ENCODE data around the gene SLIRP. TPM values are rescaled to one million over a fixed set of nuclear protein-coding genes. Genes with fewer than 3 reads are reported as not detected.
"Not testable (repeated sequence)": the region's sequence is repeated elsewhere in the genome, so short reads cannot be mapped to it uniquely, and the experiment has no call there.

Gene SLIRP
- total RNA-seq, 1 donor from 2014 or later, result 72.8 TPM

DNA sequence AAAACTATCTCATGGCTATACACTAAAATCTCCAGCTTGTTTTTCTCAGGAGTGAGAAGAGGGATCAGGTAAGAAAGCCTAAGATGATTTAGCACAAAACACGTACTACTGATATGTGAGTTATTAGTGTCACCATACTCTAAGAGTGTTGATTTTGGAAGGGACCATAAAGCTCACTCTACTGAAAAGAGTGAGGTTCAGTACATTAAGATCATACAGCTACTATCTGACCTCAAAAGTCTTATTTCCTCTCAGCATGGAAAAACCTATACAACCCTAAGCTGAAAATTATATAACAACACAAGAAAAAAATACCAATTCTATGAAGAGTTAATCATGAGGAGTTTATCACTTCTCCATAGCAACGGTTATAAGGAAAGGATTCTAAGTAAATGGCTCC is 33.5 kb downstream of the SLIRP start:
- intact Hi-C loops (cut with micrococcal nuclease), result no loop called here

DNA sequence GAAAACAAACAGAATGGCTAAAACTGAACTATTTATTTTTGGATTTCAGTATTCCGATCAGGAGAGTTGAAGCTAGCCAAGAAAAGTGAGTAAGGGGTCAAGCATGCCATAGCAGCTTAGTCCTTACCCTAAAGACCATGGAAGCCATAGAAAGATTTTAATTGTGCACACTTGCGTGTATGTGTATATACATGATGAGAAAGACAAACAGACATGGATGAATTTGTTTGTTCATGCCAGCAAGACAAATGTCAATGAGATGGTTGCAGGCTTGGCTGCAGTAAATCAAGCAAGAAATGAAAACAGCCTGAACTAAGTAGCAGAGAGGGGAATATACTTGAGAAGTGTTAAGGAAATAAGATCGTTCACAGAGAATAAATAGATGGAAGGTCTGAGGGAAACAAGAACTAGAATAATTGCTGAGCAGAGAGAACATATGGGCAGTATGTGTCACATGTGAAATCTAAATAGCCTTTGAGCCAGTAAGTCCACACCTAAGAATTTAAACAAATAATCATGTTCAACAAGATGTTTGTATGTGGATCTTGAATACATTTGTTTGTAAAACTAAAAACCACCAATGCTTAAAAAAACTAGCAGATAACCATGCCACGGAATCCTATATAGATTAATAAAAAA is 38.3 kb downstream of the SLIRP start:
- intact Hi-C loops (cut with micrococcal nuclease), result no loop called here

DNA sequence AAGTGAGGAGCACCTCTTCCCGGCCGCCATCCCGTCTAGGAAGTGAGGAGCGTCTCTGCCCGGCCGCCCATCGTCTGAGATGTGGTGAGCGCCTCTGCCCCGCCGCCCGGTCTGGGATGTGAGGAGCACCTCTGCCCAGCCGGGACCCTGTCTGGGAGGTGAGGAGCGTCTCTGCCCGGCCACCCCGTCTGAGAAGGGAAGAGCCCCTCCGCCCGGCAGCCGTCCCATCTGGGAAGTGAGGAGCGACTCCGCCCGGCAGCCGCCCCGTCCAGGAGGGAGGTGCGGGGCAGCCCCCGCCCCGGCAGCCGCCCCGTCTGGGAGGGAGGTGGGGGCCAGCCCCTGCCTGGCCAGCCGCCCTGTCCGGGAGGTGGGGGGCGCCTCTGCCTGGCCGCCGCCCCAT is 39.5 kb downstream of the SLIRP start:
- intact Hi-C loops (cut with micrococcal nuclease), result not testable (repeated sequence)

DNA sequence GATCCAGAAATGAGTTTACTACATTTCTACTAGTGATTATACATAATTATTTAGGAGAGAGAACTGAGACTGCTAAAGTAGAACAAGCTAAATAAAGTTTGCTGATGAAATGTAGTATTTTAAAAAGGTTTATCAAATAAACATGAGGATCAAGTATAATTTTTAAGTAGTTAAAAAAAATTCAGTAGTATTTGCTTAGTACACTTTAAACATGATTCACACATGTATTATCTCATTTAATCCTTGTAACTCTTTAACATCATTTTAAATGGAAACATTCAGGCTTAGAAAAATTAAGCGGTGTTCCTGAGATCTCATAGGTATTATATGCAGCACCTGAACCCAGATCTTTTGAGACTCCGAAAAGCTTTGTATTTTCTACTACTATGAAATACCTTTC is 44.4 kb downstream of the SLIRP start:
- intact Hi-C loops (cut with micrococcal nuclease), result no loop called here

DNA sequence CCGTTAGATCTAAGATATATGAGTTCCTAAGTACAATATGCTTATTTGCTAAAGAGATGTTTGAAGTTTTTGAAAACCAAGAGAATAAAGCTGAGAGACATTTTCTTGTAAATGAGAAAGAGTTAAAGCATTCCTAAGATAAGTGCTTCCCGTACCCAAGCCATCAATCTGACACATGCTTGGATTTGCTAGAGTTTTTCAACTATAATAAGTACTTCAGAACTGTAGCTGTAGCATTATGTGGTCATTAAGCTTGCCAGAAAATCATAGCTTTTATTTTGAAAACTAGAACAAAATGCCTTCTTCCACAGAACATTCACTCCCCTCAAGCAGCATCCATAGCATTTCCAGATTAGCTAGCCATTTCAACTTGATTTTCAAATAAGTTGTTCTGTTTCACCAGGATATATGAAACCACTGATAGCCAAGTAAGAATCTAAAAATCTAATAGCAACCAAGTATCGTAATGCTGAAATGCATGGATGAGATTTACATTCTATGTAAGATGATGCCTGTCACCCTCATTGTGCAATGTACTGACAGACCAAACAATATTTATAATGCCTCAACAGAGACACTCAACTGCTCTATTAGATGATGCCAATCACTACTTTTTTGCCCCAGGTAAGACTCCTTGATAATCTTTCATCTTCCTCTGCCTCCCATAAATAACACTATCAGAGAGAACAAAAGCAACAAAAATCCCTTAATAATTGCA is 45.1 kb downstream of the SLIRP start:
- intact Hi-C loops (cut with micrococcal nuclease), result no loop called here

DNA sequence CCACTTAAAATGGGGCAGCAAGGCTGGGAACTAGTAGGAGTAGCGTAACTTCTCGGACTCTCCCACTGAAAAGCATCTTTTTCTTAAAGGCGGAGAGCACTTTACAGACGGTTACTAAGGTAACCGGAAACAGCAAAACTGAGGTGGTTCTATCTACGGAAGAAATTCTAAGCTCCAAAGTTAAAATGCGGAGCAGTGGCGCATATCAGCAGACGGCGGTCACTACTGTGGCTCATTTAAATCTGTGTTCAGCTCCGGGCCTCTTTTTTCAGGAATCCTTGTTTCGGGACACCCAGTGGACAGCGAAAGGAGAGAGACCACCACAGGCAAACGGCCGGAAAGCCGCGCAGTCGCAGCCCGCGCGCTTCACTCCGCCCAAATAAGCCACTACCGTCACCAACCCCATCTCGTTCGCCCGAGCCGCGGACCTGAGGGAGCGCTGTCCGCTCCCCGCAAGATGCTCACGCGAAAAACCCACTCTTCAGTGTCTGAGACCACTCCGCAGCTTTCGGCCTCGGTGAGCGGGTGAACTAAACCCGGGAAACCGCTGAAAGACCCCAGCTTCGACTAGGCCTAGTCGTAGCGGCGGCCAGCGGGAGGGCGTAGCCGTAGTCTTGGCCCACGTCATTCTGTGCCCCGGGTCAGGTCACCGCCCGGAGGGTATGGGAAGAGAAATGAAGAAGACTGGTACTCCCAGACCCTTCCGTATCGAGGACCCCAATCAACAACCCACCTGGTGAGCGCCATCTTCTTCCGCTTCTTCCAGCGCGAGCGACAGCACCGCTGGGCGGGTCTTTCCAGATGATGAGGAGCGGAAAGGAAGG is 52.7 kb downstream of the SLIRP start, which contains the start of gene SNW1:
Gene SNW1 (minus strand): TSS at position 776 of the 824 bp plus-strand sequence. CDS start 29 bp downstream, at position 747.
- intact Hi-C loops (cut with micrococcal nuclease), result loop anchor here (1.0 to 5.0 kb wide), 8 partner anchors 40 to 1608 kb away; partner anchors contain the start of genes ADCK1, ALKBH1, GPATCH2L and GSTZ1

DNA sequence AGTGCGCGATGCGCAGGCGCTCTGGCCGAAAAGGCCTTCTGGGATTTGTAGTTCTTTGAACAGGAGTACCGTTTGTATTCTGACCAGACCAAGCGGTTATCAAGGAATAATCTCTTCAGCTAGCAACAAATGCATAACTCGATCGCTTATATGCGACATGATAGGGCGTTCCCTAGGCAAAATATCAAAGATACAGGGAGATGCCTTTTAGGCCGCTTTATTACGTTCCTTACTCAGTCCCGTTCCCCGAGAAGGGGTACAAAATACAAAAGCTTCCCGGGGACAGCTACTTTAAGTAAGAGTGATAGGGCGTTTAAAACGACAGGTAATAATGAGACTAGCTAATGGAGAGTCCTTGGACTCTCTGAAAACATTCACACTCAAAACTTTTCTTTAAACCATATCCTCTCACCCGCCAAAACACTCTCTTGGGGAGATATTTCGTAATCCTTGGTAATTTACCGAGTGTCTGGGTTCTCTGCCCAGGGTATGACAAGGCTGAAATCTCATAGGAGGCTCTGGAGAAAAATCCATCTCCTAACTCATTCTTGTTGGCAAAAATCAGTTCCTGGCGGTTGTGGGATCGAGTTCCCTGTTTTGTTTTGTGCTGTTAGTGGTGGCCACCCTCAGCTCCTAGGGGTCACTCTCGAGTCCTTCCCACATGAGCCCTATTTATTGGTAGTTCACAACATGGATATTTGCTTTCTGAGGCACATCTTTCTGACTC is 53.5 kb downstream of the SLIRP start:
- intact Hi-C loops (cut with micrococcal nuclease), result loop anchor here (1.0 to 5.0 kb wide), 8 partner anchors 39 to 1609 kb away; partner anchors contain the start of genes ADCK1, ALKBH1, GPATCH2L and GSTZ1

DNA sequence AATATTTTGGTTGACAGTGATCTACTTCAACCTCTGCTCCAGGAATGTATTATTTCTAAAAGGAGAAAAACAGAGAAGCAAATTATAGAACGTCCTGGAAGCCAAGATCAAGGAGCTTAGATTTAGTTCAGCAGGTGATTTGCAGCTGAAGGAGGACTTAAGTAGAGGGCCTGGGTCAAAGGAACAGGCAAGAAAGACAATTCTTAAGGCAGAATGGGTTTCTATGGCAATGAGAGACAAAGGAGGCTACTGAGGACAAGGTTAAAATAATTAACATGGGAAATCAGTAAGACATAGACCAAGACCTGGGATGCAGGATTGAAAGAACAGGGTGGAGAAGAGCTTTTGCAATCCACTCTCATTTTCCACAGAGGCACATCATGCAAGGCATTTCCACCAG is 55.4 kb downstream of the SLIRP start:
- intact Hi-C loops (cut with micrococcal nuclease), result loop anchor here (5.0 kb wide), 1 partner anchor 1611 kb away; the partner anchor contains the start of gene GPATCH2L

DNA sequence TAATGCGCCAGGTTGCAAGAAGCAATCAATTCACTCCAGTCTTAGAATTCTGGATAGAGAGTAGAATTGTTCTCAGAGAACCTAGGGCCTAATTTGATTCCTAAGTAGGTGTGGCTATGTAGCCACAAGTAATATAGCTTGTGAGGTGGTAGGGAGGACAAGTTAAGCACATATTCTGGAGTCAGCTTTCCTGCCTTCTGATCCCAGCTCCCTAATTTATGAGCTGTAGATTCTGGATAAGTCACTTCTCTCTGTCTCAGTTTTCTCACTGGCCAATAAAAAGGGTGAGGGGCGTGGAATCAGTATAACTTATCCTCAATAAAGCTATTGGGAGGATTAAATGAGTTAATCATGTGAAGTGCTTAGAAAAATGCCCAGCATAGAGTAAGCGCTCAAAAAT is 56.1 kb downstream of the SLIRP start:
- intact Hi-C loops (cut with micrococcal nuclease), result loop anchor here (5.0 kb wide), 1 partner anchor 1612 kb away; the partner anchor contains the start of gene GPATCH2L

Other genes with a start within 250 kb of the SLIRP start
- 0.18 TPM in 1 of 2 replicates, not detected in the other for gene ISM2, start 209.3 kb upstream of the SLIRP start, total RNA-seq
- gene SPTLC2, start 91.5 kb upstream of the SLIRP start, total RNA-seq, result 48.4 and 51.6 TPM in 2 replicates
- 13.5 and 14.1 TPM in 2 replicates for gene ALKBH1, start 80 bp upstream of the SLIRP start, total RNA-seq
- gene SNW1, start 53.1 kb downstream of the SLIRP start, total RNA-seq, result 113 and 114 TPM in 2 replicates
- 3.7 and 4.5 TPM in 2 replicates for gene ADCK1, start 92.0 kb downstream of the SLIRP start, total RNA-seq